Bone marrow (tissue), 2 donors: ENCODE data around the gene SLX4IP.

Experiments
- DNase-seq, 2 donors: peaks; one replicate each; lab custom pipeline; 2025; lab: John Stamatoyannopoulos, UW

Gene SLX4IP

DNA sequence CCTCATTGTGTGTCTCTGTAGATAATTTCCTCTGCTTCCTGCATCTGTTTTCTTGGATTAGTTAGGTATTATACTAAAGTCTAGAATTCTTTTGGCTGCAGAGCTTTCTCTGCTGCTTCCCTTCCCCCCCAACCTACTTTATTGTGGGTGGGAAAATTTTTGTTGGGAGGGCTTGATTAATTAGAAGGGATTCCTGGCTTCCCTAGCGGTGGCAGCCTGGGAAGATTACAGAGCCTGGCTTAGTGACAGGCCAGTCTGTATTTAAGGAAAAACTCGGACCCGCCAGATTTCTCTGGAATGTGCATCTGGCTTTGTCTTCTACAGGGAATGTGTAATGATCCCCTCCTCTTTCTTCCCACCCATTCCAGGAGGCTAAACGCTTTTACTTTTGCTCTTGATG, 31.2 kb downstream of the SLX4IP start:
- DNase-seq, result no peak

DNA sequence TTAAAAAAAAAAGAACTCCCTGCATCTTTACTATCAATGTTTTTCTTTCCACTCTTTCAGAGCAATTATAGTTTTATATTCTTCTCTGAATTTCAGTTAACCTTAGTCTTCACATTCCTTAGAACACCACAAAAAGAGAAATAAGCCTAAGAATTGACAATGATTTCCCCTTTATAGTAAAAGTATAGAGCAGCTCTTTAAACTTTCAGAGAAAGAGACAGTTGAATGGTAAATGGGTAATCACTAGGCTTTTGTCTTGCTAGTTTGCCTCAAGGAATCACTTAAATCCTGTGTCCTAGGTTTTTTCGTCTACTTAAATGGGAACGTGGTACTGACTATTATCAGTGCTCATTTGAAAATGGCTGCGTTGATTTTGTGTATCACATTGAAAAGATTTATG, 31.8 kb downstream of the SLX4IP start:
- DNase-seq, result no peak

DNA sequence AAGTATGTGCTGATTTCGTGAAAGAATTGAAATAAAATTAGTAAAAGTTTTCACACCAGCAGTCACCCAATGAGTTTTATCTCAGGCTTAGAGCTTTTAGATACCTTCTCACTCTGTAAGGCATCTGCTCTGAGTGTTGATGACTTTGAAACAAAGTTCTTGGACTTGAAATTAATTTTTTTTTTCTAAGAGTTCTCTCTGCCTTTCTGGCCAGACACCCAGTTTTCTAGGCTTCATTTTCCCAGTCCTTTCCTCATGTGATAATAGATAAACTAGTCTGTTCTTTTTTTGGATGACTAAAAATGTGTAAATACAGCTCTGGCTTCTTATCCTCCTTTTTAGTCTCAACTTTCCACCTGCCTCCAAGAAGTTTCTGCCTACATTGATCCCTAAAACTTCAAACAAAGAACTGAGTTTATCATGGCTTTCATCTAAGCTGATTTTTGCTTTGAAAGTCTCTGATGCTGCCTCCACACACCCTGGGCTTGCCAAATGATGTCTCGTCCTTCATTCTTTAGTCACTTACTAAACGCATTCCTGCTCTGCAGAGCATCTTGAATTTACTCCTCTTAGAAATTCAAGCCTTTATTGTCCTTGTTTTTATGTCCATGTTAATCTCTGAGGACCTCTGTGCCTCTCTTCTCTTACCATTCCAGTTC, 32.7 kb downstream of the SLX4IP start:
- no peak for DNase-seq

DNA sequence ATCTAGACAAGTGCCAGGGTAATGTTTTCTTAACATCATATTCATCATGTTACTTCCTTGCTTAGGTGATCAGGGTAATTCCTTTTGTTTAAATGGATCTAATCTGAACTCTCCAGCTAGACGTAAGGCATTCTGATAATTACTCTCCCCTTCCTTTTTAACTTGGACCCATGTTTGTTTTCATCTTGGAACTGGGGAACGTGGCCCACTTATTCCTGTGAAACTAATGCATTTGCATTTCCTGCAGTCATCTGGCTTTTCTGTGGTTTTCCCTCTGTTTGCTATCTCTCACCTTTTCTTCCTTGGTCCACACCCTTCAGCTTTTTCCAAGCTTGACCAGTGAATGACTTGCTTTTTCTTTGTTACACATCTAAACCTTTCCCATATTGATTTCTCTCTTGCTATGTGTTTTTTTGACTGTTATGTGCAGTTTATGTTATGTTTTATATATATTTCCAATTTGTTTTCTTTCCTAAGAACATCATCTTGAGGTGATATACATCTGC, 33.3 kb downstream of the SLX4IP start:
- no peak for DNase-seq

- no peak for DNase-seq
Measured at GRCh38 chr20:10469056-10469455, 34.0 kb downstream of the SLX4IP start.

- peak in 1 of 2 donors; percentile 85 for DNase-seq
Measured at GRCh38 chr20:10469599-10469998, 34.5 kb downstream of the SLX4IP start.

- DNase-seq, result peak in 1 of 2 donors; percentile 7
Measured at GRCh38 chr20:10470276-10470675, 35.2 kb downstream of the SLX4IP start.

DNA sequence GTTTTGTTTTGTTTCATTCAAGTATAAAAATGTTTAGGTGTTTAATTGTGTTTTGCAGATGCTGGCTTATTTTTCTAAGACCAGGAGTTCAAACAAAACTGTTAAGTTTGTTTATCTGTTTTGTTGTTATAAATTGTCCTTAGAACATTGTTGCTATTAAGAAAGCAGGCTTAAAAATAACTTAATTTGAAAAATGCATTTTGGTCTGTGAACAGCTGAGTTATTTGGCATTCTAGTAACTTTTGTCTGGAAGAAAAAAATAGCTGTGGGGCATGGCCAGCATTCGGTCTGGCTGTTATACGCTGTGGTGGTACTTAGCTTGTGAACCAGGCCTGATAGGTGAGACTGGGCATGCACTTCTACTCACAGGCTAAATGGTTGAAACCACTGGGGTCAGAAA, 37.8 kb downstream of the SLX4IP start:
- no peak for DNase-seq

DNA sequence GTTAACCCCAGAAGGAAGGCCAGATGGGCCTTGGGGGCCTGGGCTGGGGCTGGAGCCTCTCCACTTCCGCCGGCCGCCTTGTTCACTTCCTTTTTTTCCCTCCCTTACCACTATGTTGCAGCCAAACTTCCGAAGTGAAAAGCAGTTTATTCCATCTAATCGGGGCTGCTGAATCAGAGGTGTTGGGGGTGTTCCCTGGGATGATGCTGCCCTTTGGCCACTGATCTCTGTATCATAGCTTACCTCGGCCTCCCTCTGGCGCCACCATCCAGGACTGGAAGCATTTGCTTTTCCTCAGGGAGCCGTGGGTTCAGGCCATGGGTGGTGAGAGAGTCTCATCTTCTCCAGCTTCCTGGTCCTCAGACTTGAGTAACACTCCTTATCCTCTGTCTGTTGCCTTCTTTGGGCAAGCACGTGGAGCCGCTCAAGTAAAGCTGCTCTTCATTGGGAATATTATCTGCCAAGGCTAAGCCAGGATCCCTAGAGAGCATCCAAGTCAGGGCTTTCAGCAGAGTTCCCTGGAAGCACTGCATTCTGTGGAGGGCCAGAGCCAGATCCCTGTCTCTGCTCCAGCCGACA, 39.6 kb downstream of the SLX4IP start:
- peak in 1 of 2 donors; percentile 40 for DNase-seq

DNA sequence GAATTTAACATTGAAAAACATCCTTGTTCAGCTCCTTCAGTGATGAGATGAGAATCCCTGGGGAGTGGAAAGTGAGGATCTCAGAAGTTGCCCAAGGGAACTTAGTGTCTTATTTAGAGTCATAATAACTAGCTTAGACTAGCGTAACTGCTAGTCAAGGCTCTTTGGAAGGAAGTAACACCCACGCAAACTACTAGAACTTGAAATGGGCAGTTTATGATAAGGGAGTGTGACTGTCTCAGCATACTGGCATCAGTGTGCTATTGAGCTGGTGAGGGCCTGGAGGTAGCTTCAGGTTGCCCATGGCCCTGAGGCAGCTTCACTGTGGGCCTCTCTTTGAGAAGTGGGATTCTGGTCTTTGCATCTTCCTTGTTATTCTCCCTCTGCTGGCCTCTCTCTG, 40.1 kb downstream of the SLX4IP start:
- DNase-seq, result no peak

- DNase-seq, result peak in 1 of 2 donors; percentile 75
Measured at GRCh38 chr20:10476319-10476724, 41.2 kb downstream of the SLX4IP start.

GRCh38 chr20:10478205-10478604, 43.1 kb downstream of the SLX4IP start:
- DNase-seq, result no peak

GRCh38 chr20:10478930-10479329, 43.8 kb downstream of the SLX4IP start:
- DNase-seq, result no peak

DNA sequence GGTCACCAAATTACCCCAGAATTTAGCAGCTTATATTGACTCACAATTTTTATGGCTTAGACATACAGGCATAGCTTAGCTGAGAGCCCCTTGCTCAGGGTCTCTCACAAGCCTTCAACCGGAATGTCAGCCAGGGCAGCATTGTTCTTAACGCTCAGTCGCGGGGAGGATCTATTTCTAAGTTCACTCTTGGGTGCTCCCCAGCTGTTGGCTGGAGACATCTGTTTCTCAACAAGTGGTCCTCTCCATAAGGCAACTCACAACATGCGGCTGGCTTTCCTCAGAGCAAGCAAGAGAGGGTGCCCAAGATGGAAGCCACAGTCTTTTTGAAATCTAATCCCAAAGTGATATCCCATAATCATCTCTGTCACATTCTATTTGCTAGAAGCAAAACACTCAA, 46.6 kb downstream of the SLX4IP start:
- no peak for DNase-seq

GRCh38 chr20:10483691-10484090, 48.6 kb downstream of the SLX4IP start:
- no peak for DNase-seq

DNA sequence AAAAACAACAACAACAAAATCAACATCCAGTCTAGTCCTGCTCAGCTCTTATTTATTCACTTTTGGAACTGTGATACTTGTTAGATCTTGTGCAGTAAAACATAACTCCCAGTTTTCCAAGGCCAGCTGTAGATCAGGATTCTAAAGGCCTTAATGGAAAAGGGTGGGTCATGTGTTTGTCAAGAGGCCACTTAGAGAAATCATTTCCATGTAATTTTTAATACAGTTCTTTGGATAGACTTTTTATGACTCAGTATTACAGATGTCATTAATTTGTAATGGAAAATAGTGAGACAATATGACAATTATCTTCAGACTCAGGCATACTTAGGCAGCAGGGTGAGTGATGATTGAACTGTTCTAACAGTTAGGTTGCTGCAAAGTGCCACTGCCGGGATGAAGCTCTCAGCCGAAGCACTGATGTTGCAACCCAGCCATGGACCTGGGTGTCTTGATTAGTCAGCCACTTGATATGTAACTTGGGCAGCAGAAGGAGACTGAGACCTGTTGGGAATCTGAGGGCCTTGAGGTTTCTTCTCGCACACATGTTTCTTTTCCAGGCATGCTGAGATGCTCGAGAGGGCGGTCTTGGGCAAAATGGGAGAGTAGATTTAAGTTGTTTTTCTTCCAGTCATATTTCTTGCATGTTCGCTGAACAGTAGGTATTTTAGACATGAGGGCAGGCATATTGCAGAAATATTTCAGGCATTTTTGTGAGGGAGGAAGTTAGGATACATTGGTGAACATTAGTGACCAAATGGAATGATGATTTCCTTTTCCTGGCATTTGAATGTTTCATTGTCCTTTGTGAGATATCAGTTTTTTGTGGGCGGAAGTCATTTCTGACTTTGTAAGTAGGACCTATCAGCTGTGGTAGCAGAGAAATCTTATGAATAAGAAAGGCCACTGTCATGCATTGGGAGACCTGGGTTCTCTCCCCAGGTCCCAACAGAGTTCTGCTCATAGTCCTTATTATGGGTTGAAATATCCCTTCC, 52.3 kb downstream of the SLX4IP start:
- no peak for DNase-seq

DNA sequence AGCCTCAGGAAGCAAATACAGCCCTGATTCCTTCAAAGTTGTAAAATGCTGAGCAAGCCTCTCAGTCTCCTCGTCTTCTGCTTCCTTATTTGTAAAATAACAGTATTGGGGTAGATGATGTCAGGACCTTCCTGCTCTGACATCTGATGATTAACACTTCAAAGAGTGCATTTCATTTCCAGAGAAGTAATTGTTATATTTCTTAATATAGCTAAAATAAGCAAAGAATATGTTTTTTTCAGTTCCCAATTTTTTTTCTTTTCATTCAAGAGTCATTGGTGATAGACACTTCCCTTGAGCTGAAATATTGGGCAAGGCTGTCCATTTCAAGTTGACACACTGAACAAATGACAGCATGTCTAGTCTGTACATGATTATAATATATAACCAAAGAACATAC, 53.4 kb downstream of the SLX4IP start:
- DNase-seq, result peak in 1 of 2 donors; percentile 57

GRCh38 chr20:10489853-10490252, 54.7 kb downstream of the SLX4IP start:
- no peak for DNase-seq

- DNase-seq, result no peak
Measured at GRCh38 chr20:10490257-10490656, 55.2 kb downstream of the SLX4IP start.

GRCh38 chr20:10490706-10491105, 55.6 kb downstream of the SLX4IP start:
- DNase-seq, result no peak

GRCh38 chr20:10492065-10492464, 57.0 kb downstream of the SLX4IP start:
- DNase-seq, result no peak

- DNase-seq, result no peak
Measured at GRCh38 chr20:10492844-10493243, 57.7 kb downstream of the SLX4IP start.

DNA sequence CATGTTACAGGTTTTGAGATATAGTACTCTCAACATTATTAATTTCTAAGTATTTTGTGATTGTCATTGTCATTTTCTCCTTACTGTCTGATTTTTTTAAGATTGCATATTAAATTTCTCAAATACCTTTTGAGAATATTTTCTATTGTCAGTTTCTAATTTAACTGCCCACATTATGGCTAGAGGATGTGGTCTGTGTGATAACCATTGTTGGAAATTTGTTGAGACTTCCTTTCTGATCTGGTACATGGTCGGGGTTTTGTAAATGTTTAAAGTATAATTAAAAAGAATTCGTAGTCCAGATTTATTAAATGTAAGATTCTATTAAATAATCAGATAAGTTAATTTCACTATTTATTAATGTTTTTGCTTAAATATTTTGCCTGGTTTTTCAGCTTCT, 60.1 kb downstream of the SLX4IP start:
- no peak for DNase-seq
